Suppressor macrophage (primary cell): Measurements from ENCODE around the gene PADI1.

ENCODE experiments used
- DNase-seq, 4 experiments: peaks; one replicate each; pipeline ENCODE4 v3.0.0-alpha.2; 2020 to 2022

The PADI1 gene

DNA sequence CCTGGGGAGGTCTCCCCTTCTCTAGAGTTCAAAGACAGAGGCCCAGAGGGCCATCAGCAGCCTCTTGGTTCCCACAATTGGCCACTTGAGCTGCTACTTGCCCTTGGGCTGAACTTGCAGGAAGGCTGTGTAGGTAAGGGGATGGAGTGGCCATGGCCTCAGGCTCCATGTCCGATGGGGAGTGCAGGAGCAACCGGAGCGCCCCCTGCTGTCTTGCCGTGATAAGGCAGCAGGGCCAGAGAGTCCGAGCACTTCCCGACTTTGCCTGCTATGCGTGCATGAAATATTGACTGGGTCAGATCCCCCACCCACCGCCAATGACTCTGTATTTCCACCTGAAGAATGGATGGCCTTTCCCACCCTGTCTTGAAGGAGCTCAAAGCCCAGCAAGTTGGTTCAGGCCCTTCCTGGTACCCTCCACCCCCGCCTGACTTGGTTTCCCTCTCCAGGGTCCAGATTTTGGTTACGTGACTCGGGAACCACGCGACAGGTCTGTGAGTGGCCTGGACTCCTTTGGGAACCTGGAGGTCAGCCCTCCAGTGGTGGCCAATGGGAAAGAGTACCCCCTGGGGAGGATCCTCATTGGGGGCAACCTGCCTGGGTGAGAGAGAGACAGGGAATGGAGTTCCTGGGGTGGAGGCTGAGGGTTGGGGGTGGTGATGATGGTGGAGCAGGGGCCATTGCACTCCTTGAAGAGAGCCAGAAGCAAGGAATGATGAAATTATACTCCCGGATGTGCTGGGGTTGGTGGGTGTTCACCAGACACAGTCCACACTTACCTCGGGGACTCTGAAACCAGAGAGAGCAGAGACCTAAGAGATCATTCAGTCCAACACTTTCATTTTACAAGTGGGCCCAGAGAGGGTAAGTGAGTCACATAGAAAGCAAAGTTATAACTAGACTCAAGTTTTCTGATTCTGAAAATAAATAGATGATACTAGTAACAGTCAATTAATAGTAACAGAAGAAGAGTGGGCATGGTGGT, 69.5 kb downstream of the PADI1 start:
- DNase-seq: peak; percentile 61 to 80 (median 66)

DNA sequence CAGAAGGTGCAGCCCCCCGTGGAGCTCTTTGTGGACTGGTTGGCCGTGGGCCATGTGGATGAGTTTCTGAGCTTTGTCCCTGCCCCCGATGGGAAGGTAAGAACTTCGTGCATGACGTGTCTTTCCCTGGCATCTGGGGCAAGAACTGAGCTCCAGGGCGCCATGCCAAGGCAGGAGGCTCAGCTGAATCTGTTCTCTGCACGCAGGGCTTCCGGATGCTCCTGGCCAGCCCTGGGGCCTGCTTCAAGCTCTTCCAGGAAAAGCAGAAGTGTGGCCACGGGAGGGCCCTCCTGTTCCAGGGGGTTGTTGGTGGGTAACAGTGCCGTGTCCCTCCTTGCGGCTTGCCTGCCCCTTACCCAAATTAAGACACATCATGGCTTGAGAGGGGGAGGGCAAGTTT, 71.6 kb downstream of the PADI1 start:
- DNase-seq: peak; percentile 76 to 84 (median 80)

DNA sequence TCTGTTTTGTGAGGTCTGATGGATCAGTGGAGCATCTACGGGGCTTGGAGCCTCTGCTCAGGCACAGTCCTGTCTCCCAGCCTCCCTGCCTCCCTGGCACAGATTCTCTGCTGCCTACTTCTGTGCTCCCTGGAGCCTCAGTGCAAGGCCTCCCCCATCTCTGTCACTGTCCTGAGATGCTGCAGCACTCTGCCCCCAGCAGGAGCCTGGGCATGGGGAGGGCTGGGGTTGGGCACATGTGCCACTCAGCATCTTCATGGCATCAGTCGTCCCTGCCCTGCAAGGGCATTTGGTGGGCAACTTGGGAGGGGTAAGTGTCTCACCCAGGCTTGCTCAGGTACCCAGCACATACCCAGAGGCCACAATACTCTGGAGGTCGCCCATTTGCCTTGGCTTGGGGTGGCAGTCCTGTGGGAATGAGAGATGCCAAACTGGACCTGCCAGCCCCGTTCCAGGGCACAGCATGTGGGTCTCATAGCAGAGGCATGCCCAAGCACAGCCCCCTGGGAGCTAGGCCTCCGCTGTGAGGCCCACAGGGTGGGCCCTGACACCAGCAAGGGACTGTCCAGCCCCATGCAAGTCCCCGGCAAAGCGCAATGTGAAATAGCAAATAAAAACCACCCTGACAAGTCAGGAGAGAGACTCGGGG, 72.7 kb downstream of the PADI1 start:
- DNase-seq: no peak

DNA sequence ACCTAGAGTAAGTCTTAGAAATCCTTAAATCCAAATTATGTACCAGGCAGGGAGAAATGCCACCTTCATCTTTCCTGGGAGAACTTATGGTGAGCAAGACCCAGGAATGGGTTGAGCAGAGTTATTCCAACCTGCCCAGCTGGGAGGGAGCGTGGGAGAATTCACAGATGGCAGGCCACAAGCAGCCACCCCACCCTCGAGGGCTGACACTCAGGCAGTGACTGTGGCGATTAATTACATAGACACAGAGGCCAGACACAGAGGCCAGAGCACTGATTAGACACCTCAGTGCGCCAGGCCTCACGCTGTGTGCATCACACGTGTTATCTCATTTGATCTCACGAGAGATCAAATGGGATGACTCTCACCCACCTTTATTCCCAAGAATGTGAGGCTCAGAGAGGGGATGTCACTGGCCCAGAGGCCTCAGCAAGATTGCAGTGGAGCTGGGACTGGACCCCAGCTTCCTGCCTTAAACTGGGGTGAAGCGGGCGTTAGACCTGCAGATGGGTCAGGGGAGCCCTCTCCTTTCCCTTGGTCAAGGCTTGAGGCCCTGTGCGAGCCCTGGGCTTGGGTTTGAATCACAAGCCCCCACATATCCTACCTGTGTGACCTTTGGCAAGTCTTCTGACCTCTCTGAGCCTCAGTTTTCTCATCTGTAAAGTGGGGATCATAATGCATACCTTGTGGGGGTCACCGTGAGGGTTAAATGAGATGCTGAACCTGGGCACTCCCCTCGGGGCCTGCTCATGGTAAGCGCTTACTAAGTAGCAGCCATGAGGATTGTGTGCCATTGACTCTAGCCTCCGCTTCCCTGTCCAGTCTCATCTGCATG, 74.3 kb downstream of the PADI1 start:
- DNase-seq: no peak

DNA sequence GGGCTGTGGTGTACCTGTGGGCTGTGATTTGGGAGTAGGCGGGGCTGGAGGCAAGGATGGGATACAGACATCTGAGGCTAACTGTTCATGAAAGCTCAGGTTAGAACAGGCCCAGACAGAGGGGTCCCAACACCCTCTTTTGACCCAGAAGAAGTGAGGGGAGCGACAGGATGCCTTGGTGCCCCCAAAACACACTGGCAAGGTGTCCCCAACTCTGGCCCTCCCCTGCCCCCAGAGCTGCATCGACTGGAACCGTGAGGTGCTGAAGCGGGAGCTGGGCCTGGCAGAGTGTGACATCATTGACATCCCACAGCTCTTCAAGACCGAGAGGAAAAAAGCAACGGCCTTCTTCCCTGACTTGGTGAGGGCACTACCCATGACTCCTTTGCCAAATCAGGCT, 75.5 kb downstream of the PADI1 start:
- DNase-seq: no peak

DNA sequence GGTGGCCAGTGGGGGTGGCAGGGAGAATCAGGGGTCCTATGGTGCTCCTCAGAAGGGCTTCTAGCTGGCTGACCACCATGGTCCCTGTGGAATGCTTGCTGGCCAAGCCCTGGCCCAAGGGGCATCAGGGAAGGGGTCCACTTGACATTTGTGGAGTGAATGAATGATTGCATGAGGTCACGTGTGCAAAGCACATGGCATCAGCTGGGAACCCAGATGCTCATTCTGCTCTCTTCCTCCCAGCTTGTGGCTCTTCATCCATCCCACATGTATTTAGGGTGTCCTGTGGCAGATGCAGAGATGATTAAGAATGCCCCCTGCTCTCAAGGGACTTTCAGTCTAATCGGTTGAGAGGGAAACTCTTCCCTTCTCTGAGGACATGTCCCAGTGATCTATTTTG, 76.0 kb downstream of the PADI1 start:
- DNase-seq: no peak

DNA sequence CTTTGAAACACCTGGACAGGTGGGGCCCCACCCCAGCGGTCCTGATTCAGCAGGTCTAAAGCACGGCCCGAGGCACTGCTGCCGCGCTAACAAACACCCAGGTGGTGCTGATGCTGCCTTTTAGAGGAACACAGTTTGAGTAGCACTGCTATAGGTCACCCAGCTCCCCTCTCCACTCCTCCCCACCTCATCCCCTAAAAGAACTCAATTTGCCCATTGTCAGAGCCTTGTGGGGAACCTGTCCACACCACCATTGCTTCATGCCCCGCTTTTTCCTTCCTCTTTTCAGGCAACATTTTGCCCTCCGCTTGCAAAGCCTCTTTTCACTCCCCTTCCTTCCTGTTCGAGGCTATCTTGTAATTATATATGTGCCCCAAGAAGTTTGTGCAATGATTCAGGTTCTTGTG, 76.8 kb downstream of the PADI1 start:
- DNase-seq: peak; percentile 69 to 82 (median 76)

DNA sequence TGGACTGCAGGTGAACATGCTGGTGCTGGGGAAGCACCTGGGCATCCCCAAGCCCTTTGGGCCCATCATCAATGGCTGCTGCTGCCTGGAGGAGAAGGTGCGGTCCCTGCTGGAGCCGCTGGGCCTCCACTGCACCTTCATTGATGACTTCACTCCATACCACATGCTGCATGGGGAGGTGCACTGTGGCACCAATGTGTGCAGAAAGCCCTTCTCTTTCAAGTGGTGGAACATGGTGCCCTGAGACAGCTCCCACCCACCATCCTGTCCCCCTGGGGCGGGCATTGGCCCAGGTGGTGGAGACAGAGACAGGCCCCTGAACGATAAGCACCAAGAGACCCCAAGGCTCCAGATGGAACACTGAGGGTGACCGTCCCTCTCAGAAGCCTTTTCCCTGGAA, 77.9 kb downstream of the PADI1 start:
- no peak for DNase-seq

DNA sequence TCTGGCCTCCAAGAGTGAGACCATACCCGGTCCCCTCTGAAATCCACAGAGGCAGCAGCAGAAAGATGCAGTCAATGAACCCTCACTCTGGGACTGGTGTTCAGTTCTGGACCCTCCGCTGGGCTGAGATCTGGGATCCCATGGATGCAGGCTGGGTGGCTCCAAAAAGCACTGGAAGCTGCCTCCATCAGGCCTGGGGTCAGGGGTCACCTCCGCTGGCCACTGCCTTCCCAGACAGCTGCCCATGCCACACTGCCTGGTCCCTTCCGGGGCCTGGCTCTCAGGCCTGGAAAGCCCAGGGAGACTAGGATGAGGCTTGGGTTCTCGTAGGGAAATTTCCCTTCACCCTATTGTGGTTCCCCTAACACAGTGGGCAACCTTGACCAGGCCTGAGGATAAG, 81.7 kb downstream of the PADI1 start:
- DNase-seq: no peak

DNA sequence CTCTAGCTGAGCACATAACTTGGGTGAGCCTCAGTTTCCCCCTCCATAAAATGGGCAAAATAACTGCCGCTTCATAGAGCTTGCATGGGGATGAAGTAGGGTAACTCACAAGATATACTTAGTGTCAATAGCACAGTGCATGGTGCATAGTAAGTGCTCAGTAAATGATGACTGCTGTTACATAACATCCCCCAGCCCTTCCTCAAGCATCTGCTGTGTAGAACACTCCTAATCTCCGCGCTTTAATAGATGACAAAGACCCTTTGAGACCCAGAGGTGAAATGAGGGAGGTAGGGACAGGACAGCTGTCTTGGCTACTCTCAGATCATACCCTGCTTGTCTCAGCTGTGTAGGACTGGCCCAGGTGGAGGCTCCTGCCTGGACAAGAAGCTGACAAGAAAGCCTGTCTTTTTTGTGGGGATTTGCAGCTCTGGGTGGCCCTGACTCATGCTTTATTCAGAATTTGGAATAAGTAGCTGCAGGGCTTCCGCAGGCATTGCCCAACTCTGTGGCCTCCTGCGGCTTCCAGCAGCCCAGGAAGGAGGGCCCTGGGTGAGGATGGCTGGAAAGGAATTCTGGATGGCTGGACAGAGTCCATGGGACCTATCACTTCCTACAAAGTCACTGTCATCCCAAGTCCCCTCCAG, 82.3 kb downstream of the PADI1 start:
- DNase-seq: peak; percentile 35 to 57 (median 52)

DNA sequence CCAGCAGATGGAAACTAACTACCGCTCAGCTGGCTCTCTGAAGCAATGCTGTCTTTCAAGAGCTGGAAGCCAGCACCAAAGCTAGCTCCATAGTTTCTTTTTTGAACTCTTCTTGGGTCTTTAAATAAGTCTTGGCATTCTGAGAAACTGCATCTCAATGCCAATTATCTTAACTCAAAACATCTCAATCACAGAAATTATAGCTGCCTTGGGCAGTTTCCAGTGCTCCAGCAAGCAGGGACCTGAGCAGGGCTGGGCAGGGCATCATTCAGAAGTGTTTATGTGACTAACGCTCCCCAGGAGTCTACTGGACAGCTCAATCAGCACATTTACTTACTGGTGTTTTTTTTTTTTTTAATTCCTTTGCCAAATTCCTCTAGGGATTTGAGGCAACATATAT, 84.8 kb downstream of the PADI1 start:
- no peak for DNase-seq

DNA sequence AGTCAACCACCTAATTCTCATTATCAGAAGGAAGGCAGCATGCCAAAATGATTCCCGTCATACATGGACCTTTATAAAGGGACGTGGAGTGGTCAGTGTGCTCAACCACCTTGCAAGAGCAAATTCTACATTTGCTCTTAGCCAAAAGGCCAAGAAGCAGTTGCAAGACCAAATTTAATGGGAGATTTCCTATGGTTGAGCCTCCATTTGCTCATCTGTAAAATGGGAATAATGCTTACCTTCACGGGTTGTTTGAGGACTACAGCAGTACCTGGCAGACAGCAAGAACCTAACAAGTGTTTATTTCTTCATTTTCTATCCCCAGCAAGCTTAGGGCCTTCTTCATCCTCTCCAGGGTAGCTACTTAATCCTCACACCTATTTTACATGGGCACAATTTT, 85.6 kb downstream of the PADI1 start:
- no peak for DNase-seq

DNA sequence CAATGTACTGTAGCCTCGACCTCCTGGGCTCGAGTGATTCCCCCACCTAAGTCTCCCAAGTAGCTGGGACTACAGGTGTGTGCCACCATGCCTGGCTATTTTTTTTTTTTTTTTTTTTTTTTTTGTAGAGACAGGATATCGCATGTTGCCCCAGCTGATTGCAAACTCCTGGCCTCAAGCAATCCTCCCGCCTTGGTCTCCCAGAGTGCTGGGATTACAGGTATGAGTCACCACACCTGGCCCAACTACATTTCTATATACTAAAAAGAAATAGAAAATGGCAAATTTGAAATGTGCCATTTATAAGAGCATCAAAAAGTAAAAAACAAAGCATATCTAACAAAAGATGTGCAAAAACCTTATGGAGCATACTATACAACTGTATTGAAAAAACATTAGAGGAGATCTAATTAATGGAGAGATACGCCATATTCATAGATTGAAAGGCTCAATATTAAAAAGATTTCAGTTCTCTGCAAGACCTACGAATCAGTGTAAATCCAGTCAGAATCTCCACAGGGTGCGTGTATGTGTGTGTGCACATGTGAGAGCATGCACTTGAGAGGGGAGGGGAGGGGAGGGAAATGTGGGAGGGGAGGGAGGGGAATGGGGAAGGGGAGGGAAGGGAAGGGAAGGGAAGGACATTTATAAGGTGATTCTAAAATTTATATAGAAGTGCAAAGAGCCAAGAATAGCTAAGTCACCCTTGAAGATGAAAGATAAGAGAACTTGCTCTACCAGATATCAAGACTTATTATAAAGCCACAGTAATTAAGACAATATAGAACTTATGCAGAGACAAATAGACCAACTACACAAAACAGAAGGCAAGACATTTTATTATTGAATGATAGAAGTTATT, 87.6 kb downstream of the PADI1 start:
- DNase-seq: no peak

DNA sequence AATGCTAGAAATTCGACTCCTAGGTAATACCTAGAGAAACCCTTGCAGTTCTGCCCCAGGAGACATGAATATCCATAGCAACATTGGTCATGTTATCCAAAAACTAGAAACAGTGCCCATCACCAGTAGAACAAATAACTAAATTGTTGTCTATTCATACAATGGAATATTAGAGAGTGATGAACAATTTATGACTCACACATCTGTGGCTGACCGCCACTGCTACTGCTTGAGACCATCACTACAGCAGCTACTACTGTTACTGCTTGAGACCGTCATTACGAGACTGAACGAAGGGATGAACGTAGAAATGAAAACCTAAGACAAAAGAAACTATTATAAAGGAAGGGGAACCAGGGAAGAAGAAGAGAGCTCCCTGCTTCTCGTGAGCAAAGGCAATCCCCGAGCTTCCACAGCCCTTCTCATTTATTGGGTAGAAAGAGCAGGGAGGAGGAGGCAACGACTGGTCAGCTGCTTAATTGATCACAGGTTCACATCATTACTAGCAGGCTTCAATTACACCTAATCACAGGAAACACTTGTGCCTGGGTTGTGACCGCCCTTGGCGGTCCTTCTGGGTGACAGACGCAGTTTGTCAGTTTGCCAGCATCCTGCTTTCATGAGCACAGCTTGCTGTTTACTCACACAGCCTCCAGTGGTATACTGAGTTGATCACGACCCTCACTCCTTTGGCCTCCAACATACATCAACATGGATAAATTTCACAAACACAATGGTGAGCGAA, 88.9 kb downstream of the PADI1 start:
- DNase-seq: no peak

DNA sequence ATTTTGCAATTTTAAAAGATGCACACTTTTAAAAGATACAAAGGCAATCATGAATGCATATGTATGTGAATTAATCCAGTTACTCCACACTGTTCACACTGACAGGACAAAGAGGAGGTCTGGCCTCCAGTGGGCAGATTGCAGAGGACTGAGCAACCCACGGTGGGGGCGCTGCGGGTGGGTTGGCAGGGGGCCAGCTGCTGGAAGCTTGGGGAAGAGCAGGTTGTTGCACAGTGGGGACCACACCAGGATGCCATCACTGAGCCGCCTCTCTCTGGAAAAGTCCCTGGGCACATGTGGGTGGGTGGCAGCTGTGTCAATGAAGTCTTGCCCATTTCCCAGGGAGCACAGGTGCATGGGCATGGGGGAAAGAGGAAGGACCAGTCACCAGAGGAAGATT, 90.4 kb downstream of the PADI1 start:
- DNase-seq: no peak
